ENCODE results near the gene PLEKHA6.

Gene PLEKHA6

DNA sequence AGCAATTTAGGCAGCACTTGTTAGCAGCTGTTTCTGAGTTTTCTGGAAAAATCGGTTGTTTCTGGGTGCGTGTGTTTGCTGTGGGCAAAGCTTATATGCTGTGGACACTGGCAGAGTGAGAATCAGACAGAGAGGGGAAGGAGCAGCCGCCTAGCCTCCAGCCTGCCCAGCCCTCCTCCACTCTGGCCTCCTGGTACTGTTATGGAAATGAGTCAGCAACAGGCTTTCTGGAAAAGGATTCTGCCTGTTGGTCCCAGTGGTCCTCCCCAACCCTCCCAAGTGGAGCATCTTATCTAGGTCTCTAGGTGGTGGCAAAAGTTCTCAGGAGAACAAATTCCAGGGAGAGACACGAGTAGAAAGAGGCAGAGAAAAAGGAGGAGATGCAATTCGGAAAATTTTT is 103.8 kb downstream of the PLEKHA6 start (continued):
- no peak for TF ChIP-seq ZFP3 (CRISPR knock-in tag; IDR thresholded peaks at IDR 0.05)
- no peak for TF ChIP-seq ZNF8 (CRISPR knock-in tag; IDR thresholded peaks at IDR 0.05)

GRCh38 chr1:204255225-204255624 is 104.5 kb downstream of the PLEKHA6 start:
- TF ChIP-seq CSDC2 (CRISPR knock-in tag; IDR thresholded peaks at IDR 0.05) (no peak), ISL1 (CRISPR knock-in tag; IDR thresholded peaks at IDR 0.05) (no peak)
- no peak for ATAC-seq

- TF ChIP-seq PPARA (CRISPR knock-in tag; IDR thresholded peaks at IDR 0.05; ENCODE audit: borderline replicate concordance), result no peak
- TF ChIP-seq ZFP30 (CRISPR knock-in tag; IDR thresholded peaks at IDR 0.05), result no peak
- TF ChIP-seq TOX (CRISPR knock-in tag; IDR thresholded peaks at IDR 0.05; ENCODE audit: borderline replicate concordance), result no peak
- no peak for TF ChIP-seq ESRRG (CRISPR knock-in tag; IDR thresholded peaks at IDR 0.05)
- no peak for TF ChIP-seq ZNF8 (CRISPR knock-in tag; IDR thresholded peaks at IDR 0.05)
- TF ChIP-seq SNAI2 (CRISPR knock-in tag; IDR thresholded peaks at IDR 0.05), result no peak
- TF ChIP-seq ZFP3 (CRISPR knock-in tag; IDR thresholded peaks at IDR 0.05), result no peak
- TF ChIP-seq, protein P1, sequence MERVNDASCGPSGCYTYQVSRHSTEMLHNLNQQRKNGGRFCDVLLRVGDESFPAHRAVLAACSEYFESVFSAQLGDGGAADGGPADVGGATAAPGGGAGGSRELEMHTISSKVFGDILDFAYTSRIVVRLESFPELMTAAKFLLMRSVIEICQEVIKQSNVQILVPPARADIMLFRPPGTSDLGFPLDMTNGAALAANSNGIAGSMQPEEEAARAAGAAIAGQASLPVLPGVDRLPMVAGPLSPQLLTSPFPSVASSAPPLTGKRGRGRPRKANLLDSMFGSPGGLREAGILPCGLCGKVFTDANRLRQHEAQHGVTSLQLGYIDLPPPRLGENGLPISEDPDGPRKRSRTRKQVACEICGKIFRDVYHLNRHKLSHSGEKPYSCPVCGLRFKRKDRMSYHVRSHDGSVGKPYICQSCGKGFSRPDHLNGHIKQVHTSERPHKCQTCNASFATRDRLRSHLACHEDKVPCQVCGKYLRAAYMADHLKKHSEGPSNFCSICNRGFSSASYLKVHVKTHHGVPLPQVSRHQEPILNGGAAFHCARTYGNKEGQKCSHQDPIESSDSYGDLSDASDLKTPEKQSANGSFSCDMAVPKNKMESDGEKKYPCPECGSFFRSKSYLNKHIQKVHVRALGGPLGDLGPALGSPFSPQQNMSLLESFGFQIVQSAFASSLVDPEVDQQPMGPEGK (CRISPR knock-in tag; IDR thresholded peaks at IDR 0.05; ENCODE audit: borderline replicate concordance), result no peak
- TF ChIP-seq, protein P2, sequence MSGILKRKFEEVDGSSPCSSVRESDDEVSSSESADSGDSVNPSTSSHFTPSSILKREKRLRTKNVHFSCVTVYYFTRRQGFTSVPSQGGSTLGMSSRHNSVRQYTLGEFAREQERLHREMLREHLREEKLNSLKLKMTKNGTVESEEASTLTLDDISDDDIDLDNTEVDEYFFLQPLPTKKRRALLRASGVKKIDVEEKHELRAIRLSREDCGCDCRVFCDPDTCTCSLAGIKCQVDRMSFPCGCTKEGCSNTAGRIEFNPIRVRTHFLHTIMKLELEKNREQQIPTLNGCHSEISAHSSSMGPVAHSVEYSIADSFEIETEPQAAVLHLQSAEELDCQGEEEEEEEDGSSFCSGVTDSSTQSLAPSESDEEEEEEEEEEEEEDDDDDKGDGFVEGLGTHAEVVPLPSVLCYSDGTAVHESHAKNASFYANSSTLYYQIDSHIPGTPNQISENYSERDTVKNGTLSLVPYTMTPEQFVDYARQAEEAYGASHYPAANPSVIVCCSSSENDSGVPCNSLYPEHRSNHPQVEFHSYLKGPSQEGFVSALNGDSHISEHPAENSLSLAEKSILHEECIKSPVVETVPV (CRISPR knock-in tag; IDR thresholded peaks at IDR 0.05), result no peak
- TF ChIP-seq, protein P3, sequence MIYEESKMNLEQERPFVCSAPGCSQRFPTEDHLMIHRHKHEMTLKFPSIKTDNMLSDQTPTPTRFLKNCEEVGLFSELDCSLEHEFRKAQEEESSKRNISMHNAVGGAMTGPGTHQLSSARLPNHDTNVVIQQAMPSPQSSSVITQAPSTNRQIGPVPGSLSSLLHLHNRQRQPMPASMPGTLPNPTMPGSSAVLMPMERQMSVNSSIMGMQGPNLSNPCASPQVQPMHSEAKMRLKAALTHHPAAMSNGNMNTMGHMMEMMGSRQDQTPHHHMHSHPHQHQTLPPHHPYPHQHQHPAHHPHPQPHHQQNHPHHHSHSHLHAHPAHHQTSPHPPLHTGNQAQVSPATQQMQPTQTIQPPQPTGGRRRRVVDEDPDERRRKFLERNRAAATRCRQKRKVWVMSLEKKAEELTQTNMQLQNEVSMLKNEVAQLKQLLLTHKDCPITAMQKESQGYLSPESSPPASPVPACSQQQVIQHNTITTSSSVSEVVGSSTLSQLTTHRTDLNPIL (CRISPR knock-in tag; IDR thresholded peaks at IDR 0.05; ENCODE audit: low read depth), result no peak
- TF ChIP-seq, protein P4, sequence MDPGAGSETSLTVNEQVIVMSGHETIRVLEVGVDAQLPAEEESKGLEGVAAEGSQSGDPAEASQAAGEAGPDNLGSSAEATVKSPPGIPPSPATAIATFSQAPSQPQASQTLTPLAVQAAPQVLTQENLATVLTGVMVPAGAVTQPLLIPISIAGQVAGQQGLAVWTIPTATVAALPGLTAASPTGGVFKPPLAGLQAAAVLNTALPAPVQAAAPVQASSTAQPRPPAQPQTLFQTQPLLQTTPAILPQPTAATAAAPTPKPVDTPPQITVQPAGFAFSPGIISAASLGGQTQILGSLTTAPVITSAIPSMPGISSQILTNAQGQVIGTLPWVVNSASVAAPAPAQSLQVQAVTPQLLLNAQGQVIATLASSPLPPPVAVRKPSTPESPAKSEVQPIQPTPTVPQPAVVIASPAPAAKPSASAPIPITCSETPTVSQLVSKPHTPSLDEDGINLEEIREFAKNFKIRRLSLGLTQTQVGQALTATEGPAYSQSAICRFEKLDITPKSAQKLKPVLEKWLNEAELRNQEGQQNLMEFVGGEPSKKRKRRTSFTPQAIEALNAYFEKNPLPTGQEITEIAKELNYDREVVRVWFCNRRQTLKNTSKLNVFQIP (CRISPR knock-in tag; IDR thresholded peaks at IDR 0.05; ENCODE audit: borderline replicate concordance, low read depth), result no peak
- TF ChIP-seq ZNF565 (CRISPR knock-in tag; conservative IDR thresholded peaks at IDR 0.05; ENCODE audit: low read depth), result no peak
- TF ChIP-seq TCF4 (CRISPR knock-in tag; IDR thresholded peaks at IDR 0.05; ENCODE audit: borderline replicate concordance), result no peak
- TF ChIP-seq ZC3H10 (CRISPR knock-in tag; IDR thresholded peaks at IDR 0.05), result no peak
- no peak for TF ChIP-seq CSDC2 (CRISPR knock-in tag; IDR thresholded peaks at IDR 0.05)
- TF ChIP-seq, protein P5, sequence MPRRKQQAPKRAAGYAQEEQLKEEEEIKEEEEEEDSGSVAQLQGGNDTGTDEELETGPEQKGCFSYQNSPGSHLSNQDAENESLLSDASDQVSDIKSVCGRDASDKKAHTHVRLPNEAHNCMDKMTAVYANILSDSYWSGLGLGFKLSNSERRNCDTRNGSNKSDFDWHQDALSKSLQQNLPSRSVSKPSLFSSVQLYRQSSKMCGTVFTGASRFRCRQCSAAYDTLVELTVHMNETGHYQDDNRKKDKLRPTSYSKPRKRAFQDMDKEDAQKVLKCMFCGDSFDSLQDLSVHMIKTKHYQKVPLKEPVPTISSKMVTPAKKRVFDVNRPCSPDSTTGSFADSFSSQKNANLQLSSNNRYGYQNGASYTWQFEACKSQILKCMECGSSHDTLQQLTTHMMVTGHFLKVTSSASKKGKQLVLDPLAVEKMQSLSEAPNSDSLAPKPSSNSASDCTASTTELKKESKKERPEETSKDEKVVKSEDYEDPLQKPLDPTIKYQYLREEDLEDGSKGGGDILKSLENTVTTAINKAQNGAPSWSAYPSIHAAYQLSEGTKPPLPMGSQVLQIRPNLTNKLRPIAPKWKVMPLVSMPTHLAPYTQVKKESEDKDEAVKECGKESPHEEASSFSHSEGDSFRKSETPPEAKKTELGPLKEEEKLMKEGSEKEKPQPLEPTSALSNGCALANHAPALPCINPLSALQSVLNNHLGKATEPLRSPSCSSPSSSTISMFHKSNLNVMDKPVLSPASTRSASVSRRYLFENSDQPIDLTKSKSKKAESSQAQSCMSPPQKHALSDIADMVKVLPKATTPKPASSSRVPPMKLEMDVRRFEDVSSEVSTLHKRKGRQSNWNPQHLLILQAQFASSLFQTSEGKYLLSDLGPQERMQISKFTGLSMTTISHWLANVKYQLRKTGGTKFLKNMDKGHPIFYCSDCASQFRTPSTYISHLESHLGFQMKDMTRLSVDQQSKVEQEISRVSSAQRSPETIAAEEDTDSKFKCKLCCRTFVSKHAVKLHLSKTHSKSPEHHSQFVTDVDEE (CRISPR knock-in tag; IDR thresholded peaks at IDR 0.05), result no peak
- no peak for ATAC-seq
These were observed 105.6 kb downstream of the PLEKHA6 start for GRCh38 chr1:204254031-204254661.

GRCh38 chr1:204251926-204252689 is 107.6 kb downstream of the PLEKHA6 start:
- ATAC-seq, result no peak
- TF ChIP-seq, protein P3 (CRISPR knock-in tag; IDR thresholded peaks at IDR 0.05; ENCODE audit: low read depth), result no peak
- no peak for TF ChIP-seq ZNF70 (CRISPR knock-in tag; IDR thresholded peaks at IDR 0.05)
- TF ChIP-seq ESRRG (CRISPR knock-in tag; IDR thresholded peaks at IDR 0.05), result no peak
- no peak for TF ChIP-seq RARB (CRISPR knock-in tag; IDR thresholded peaks at IDR 0.05)
- no peak for TF ChIP-seq ZFP3 (CRISPR knock-in tag; IDR thresholded peaks at IDR 0.05)
- TF ChIP-seq TCF4 (CRISPR knock-in tag; IDR thresholded peaks at IDR 0.05; ENCODE audit: borderline replicate concordance), result no peak
- TF ChIP-seq BACH2 (CRISPR knock-in tag; IDR thresholded peaks at IDR 0.05; ENCODE audit: borderline replicate concordance), result no peak
- no peak for TF ChIP-seq ZFP30 (CRISPR knock-in tag; IDR thresholded peaks at IDR 0.05)
- TF ChIP-seq ZC3H10 (CRISPR knock-in tag; IDR thresholded peaks at IDR 0.05), result no peak
- TF ChIP-seq, protein P1 (CRISPR knock-in tag; IDR thresholded peaks at IDR 0.05; ENCODE audit: borderline replicate concordance), result no peak
- TF ChIP-seq, protein P2 (CRISPR knock-in tag; IDR thresholded peaks at IDR 0.05), result no peak
